HG02943 (cell line): Measurements from ENCODE around the gene TMEM8B.

Source experiments
- ATAC-seq: cut with Tn5 transposase; IDR thresholded peaks from one replicate; pipeline ENCODE4 v1.9.1; 2021; ENCODE audit warnings: mild to moderate bottlenecking, low read depth, moderate library complexity; ENCODE audit not compliant: unreplicated experiment

The TMEM8B gene, protein sequence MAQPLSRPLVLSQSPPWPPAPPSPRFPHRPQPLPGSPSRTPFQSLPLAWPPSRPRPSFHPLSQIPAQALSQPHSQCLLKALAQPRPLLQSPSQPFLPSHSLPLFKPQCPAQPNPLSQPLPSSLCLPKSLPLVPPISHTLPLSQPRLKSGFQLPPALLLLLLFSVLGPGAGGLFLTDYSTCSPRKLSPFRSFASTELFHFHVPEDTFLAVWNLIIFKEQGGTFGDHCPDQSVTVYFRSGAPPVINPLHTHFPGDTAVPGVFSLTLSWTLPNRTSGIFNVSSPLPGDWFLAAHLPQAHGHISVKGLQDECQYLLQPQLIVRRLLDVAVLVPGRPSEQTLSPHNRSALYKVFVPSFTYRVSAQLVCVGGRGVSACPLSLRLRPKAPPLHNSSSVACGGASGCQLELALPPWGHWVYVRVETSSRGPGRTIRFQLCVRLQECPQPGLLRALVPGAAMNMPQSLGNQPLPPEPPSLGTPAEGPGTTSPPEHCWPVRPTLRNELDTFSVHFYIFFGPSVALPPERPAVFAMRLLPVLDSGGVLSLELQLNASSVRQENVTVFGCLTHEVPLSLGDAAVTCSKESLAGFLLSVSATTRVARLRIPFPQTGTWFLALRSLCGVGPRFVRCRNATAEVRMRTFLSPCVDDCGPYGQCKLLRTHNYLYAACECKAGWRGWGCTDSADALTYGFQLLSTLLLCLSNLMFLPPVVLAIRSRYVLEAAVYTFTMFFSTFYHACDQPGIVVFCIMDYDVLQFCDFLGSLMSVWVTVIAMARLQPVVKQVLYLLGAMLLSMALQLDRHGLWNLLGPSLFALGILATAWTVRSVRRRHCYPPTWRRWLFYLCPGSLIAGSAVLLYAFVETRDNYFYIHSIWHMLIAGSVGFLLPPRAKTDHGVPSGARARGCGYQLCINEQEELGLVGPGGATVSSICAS

DNA sequence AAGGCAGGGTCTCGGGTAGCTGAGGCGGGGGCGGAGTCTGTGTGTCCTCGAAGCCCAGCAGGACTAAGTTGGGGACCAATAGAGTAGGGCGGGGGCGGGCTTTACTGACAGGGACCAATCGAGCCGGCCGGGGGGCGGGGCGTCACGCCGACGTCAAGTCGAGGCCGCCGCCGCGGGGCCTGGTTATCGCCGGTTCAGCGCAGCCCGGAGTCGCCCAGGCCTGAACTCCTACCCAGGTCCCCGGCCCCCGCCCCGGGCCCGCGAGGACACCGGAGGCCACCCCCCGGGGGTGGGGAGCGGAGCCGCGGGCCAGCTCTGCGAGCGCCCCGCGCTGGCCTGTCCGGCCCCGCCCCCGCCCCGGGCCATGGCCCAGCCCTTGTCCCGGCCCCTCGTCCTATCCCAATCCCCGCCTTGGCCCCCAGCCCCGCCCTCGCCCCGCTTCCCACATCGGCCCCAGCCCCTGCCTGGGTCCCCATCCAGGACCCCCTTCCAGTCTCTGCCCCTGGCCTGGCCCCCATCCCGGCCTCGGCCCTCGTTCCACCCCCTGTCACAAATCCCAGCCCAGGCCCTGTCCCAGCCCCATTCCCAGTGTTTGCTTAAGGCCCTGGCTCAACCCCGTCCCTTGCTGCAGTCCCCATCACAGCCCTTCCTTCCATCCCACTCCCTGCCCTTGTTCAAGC is at the start of gene TMEM8B:
TSS of gene TMEM8B (plus strand) at position 145 of the 680 bp plus-strand sequence. CDS start at position 365, 220 bp downstream.
- ATAC-seq, result peak; percentile 80

DNA sequence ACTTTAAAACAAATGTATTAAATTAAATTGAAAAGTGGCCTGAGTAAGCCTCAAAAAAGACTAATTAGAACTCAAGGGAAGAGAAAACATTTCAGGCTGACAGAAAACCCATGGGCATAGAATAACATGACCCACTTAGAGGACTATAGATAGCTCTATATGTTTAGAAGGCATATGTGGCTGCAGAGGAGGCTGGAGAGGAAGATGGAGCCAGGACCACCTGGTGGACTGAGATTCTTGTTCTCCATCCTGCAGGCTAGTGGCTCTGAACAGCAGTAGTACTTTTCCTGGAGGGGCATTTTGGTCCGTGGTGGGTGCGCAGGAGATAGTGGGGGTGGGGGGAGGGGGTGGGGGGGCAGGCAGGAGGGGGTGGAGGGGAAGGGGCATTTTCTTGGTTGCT is 48.0 kb upstream of the TMEM8B start:
- ATAC-seq, result no peak

DNA sequence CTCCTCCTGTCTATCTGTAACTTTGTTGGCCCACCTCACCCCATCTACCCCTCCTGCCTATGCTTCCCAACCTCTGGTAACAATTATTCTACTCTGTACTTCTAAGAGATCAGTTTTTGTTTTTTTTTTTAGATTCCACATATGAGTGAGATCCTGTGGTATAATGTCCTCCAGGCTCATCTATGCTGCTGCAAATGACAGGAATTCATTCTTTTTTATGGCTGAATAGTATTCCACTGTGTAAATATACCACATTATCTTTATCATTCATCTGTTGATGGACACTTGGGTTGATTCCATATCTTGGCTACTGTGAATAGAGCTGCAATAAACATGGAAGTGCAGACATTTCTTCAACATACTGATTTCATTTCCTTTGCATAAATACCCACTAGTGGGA is 45.6 kb upstream of the TMEM8B start:
- ATAC-seq, result no peak

DNA sequence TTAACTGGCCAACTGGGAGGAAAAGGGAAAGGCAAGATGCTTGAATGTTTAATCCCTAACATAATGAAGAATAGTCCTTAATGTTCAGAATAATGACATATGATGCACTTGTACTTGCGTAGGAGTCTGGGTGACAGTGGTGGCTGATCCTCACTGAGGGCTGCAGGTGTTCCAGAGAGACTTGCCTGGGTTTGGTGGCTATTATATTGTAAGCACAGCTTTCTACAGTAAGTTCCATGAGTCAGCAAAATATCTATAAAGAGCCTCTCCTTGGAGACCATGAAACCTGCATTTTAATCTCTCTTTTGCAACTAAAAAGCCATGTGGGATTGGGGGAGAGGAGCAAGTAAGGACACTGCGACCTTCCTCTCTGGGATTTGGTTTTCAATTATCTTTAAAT is 39.5 kb upstream of the TMEM8B start:
- no peak for ATAC-seq

DNA sequence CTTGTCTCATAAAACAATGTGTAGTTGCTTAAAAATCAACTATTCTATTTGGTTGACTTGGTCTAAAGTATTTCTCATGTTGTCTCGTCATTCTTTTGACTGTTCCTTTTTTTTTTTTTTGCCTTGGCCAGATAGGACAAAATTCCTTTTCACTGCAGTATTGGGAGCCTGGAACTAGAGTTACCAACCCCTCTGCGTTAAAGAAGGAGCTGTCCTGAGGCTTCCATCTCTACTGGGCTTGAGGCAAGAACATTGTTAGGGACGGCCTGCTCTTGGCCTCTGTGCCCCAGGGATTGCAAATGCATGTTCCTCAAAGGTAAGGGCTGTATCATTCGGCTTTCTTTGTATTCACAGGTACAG is 39.0 kb upstream of the TMEM8B start:
- no peak for ATAC-seq

DNA sequence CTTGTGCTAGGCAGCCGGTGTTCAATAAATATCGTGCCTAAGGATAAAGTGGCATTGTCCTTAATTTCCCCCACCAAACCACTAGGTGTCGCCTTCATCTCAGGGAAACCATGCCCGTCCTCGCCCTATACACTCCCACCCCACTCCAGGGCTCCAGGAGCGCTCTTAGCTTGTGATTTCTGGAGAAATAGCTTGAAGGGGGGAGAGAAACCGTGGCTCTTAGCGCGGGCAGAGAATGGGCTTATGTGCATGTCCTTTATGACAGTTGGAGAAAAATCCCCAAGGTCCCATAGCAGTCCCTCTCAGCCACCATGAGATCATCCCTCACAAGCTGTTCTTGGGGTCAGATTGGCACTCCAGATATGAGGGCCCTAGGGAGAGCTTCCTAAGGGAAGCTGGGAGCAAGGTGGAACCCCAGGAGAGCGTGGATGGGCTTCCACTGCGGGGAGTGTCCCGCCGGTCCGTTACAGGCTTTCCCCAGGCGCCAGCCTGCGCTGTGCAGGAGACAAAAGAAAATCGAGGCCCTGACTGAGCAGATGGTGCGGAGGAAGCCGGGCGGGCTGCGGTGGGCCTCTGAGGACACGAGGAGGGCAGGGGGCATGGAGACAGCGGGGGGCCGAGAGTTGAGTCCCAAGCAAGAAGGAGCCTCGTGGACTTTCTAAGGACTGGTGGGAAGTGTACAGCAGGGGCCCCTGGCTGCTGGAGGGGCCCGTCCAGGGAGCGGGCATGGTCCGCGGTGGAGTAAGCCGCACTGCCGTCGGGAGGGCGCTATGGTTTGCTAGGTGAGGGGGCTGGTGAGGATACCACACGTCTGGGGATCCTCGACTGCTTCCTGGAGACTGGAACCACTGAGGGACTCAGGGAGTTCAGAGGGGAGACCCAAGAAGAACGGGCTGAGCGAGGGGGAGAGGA is 38.4 kb upstream of the TMEM8B start:
- ATAC-seq, result no peak

DNA sequence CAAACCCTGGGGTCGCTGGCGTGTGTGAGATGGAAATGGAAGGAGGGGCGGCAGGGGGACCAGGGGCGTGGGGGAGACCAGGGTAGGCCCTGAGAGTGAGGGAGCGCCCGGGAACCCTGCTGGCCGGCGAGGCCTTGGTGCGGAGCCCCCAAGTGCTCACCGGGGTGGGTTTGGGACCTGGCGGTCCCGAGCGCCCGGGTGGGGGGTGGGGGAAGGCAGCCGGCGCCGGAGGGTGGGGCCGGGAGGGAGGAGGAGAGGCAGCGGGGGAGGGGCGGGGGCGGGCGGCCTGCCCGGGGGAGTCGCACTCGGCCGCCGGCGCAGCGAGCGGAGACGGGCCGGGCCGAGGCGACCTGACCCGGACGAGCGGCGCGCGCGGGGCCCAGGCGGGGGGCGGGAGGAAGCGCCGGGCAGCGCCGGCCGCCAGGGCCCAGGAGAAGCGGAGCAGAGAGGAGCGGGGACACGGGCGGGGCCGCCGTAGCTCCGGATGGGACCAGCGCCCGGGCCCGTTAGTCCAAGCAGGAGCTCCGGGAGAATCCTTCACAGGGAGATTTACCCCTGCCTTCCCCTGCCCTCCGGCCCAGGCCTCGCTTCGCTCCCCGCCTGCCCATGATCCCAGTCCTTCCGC is 37.6 kb upstream of the TMEM8B start, which contains the start of gene NPR2:
TSS of gene NPR2 (plus strand) at position 295 of the 625 bp plus-strand sequence. CDS start 818 bp downstream, outside the sequence.
- ATAC-seq, result no peak

DNA sequence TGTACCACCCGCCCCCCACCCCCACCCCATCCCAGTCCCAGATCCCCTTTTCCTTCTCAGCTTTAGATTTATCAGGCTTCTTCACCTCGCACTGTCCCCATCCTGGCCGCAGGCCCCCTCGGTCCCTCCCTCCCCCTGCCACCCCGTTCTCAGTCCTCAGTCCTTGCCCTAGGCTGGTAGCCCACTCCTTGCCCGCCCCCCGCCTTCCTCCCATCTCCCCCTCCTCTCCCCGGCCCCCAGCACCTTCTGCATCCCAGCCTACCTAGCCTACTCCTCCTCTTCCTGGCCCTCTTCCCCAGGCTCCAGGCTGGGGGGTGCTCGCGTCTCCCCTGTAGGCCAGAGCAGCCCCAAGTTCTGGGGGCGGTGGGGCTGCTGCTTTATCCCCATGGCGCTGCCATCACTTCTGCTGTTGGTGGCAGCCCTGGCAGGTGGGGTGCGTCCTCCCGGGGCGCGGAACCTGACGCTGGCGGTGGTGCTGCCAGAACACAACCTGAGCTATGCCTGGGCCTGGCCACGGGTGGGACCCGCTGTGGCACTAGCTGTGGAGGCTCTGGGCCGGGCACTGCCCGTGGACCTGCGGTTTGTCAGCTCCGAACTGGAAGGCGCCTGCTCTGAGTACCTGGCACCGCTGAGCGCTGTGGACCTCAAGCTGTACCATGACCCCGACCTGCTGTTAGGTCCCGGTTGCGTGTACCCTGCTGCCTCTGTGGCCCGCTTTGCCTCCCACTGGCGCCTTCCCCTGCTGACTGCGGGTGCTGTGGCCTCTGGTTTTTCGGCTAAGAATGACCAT is 36.8 kb upstream of the TMEM8B start:
- ATAC-seq, result no peak

DNA sequence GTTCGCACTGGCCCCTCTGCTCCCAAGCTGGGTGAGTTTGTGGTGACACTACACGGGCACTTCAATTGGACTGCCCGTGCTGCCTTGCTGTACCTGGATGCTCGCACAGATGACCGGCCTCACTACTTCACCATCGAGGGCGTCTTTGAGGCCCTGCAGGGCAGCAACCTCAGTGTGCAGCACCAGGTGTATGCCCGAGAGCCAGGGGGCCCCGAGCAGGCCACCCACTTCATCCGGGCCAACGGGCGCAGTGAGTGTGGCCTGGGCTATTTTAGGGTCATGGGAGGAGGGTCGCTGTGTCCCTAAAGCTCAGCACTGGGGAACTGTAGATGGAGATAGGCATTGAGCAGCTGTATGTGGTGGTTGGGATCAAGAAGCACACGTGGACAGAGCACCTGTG is 36.2 kb upstream of the TMEM8B start:
- ATAC-seq, result no peak

DNA sequence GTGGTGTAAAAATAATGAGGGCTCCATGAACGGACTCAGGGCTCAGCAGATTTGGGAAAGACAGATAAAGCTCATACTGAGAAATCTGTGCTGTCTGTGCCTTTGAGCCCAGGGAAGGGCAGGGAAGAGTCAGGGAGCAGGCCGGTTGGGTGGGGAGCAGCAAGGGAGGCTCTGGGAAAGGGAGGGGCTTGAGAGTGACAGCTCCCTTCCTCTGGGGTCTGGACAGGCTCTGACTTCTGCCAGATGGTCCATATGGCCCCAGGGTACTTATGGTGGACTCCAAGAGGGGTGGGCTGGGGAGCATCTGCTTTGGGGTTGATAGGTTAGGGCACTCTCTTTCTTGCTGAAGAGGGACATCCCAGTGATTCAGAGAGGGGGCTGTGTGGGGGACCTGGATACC is 35.6 kb upstream of the TMEM8B start:
- no peak for ATAC-seq

DNA sequence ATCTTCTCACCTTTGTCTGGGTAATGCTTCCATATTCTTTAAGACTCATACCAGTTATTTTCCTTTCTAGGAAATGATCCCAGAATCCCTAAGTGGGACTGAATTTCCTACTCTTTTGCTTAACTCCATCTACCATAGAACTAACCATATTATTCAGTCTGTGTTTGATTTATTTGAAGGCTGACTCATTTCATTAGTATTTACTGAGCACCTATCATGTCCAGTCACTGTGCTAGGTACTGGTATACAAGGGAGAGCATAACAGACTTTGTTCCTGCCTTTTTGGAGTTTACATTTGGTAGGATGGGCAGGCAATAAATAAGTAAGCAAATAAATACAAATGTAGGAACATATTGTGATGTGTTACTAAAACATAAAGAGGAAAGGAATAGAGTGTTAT is 33.3 kb upstream of the TMEM8B start:
- no peak for ATAC-seq

DNA sequence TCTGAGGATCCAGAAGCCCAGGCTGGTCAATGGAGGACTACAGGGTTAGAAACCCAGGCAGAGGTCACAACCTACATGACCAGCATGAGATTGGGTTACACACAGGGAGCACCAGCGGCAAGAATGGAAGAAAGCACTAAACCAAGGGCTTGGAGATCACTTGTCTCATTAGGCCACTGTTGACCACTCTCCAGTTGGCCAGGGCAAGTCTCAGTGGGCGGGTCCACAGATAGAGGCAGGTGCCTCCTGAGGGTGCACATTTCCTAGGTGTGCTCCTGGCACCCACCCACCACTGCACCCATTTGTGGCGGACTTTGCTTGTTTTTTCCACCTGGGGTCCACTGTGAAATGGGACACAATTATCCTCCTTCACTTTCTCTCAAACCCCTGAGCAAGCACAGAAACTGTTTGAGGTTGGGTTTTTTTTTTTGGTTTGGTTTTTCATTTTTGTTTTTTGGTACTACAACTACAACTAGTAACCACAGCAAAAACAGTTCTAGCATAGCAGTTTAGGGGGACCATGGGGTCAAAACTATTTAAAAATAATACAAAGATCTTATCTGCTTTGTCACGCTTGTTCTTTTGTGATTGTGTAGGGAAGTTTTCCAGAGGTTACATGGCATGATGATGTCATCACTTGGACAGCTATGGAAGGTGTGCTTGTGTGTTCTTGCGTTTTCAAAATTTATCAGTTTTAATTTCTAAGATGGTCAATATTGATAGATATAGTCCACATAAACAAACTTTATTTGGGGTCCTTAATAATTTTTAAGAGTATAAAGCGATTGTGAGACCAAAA is 31.5 kb upstream of the TMEM8B start:
- ATAC-seq, result no peak

DNA sequence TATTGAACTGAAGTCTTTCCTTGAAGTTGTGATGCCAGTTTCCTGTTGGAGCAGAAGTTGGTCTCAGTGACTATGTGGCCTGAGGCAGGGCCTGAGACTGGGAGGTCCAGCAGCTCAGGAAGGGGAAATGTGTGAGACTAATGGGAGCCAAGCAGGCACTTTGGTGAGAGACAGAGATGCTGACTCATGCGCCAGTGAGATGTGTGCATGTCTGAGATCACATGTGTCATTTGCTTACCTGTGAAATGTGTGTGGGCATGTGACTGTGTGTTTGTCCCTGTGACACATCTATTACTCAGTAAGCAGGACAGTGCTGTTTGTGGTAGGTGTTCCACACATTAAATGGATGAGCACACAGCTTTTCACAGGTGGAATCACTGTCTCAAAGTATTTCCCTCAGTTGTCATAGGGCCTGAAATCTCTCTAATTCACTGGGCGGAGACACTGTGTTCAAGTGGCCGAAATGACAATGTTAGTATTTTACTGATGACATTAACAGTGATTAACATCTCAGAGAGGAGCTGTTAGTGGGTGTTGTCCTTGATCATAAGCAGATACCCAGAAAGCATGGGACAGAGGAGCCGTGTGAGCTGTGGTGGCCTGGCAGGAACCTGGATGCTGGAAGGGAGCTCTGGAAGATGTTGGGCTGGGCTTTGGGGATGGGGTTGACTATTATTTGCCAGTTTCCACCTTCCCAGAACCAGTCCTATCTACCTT is 30.2 kb upstream of the TMEM8B start:
- no peak for ATAC-seq

DNA sequence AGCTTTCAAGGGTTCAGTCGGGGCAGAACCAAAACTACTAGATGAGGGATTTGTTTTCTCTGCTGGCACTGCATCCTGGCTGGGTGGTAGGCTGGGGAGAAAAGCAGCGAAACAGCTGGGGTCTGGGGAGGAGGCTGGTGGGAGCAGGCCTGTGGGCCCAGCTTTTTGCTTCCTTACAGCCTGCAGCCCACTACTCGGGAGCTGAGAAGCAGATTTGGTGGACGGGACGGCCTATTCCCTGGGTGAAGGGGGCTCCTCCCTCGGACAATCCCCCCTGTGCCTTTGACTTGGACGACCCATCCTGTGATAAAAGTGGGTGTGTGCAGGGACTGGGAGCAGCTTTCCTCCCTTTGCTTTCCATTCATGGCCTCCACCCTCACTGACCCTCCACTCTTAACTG is 28.5 kb upstream of the TMEM8B start:
- no peak for ATAC-seq

DNA sequence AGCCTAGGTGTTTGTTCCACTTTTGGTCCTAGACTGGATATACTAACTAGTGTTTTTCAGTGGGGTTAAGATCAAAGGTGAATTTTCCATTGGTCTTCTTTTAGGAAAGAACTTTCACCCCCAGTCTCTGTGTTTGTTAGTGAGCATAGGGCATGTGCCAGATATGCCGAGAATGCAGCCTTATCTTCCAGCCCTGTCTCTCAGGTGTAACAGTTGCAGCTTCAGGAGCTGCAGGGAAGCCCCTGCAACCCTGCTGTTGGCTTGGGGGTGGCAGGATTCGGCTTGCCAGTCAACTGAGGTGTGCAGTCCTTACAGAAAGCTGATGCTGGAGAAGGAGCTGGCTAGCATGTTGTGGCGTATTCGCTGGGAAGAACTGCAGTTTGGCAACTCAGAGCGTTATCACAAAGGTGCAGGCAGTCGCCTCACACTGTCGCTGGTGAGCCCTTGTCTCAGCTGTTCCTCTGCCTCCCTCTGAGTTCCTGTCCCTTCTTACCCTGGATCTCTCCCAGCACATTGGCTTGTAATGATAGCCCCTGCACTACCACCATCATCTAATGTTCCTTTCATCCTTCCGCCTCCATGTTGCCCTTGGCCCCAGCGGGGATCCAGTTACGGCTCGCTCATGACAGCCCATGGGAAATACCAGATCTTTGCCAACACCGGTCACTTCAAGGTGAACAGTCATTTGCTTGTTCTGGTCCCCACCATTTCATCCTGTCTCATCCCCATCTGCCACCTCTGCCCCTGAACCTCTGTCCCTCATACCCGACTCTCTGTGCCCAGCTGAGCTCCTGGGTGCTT is 27.5 kb upstream of the TMEM8B start:
- no peak for ATAC-seq

DNA sequence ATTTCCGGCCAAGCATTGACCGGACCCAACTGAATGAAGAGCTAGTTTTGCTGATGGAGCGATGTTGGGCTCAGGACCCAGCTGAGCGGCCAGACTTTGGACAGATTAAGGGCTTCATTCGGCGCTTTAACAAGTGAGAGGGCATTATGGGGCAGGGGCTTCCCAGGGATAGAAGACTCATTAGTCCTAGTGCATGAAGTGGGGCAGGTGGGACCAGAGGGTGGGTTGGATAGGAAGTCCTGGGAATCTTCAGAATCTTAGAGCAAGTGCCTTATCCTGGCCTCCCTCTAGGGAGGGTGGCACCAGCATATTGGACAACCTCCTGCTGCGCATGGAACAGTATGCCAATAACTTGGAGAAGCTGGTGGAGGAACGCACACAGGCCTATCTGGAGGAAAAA is 22.9 kb upstream of the TMEM8B start:
- ATAC-seq, result no peak
